Measurements from ENCODE around the gene CBLC.
"Not testable (repeated sequence)": the region's sequence is repeated elsewhere in the genome, so short reads cannot be mapped to it uniquely, and the experiment has no call there.

Gene CBLC

GRCh38 chr19:44834399-44834798 lies 56.7 kb downstream of the CBLC start:
- H3K27ac Mint-ChIP-seq, H3K4me1 Mint-ChIP-seq, H3K4me3 Mint-ChIP-seq, H3K36me3 Mint-ChIP-seq, H3K9me3 Mint-ChIP-seq, ATAC-seq: not testable (repeated sequence)
- H3K27me3 Mint-ChIP-seq = peaks cover 48% of the 10 kb centered on the region

GRCh38 chr19:44839276-44839675 lies 61.6 kb downstream of the CBLC start:
- H3K4me3 Mint-ChIP-seq = no peak overlapping the region
- ATAC-seq = no peak
- no peaks in the 10 kb centered on the region for H3K36me3 Mint-ChIP-seq
- H3K27me3 Mint-ChIP-seq = peaks cover 33% of the 10 kb centered on the region
- no peaks in the 10 kb centered on the region for H3K4me1 Mint-ChIP-seq
- no peak overlapping the region for H3K27ac Mint-ChIP-seq
- no peaks in the 10 kb centered on the region for H3K9me3 Mint-ChIP-seq

GRCh38 chr19:44840811-44841210 lies 63.1 kb downstream of the CBLC start:
- Mint-ChIP-seq H3K36me3 (no peaks in the 10 kb centered on the region), H3K4me1 (peaks cover 13% of the 10 kb centered on the region), H3K27me3 (peaks cover 36% of the 10 kb centered on the region), H3K27ac (no peak overlapping the region), H3K4me3 (no peak overlapping the region), H3K9me3 (peaks cover 7% of the 10 kb centered on the region)
- ATAC-seq = no peak

- peaks cover 7% of the 10 kb centered on the region for H3K9me3 Mint-ChIP-seq
- peaks cover 14% of the 10 kb centered on the region for H3K4me1 Mint-ChIP-seq
- no peak overlapping the region for H3K27ac Mint-ChIP-seq
- no peak overlapping the region for H3K4me3 Mint-ChIP-seq
- no peaks in the 10 kb centered on the region for H3K36me3 Mint-ChIP-seq
- H3K27me3 Mint-ChIP-seq = peaks cover 35% of the 10 kb centered on the region
- no peak for ATAC-seq
These were observed 63.5 kb downstream of the CBLC start for GRCh38 chr19:44841231-44841630.

- Mint-ChIP-seq H3K36me3 (no peaks in the 10 kb centered on the region), H3K9me3 (peaks cover 7% of the 10 kb centered on the region), H3K4me1 (peaks cover 35% of the 10 kb centered on the region), H3K27ac (peak overlapping the region; percentile 1), H3K4me3 (peak overlapping the region; percentile 75), H3K27me3 (peaks cover 54% of the 10 kb centered on the region)
- no peak for ATAC-seq
These were observed 67.6 kb downstream of the CBLC start for GRCh38 chr19:44845286-44845611.

- Mint-ChIP-seq H3K27ac (peak within 1 kb of the TSS; percentile 1), H3K4me1 (peaks cover 35% of the 10 kb centered on the region), H3K36me3 (no peaks in the 10 kb centered on the region), H3K27me3 (peaks cover 60% of the 10 kb centered on the region), H3K4me3 (peak within 1 kb of the TSS; percentile 75), H3K9me3 (peaks cover 7% of the 10 kb centered on the region)
- peak; percentile 66 for ATAC-seq
These were observed 68.1 kb downstream of the CBLC start, which contains the start of gene NECTIN2 for GRCh38 chr19:44845612-44846454. Gene NECTIN2 (plus strand): TSS chr19:44846297. CDS start chr19:44846526, 229 bp downstream.

- no peak for ATAC-seq
- Mint-ChIP-seq H3K36me3 (no peaks in the 10 kb centered on the region), H3K4me3 (peak overlapping the region; percentile 48), H3K27me3 (peaks cover 68% of the 10 kb centered on the region), H3K9me3 (peaks cover 7% of the 10 kb centered on the region), H3K27ac (no peak overlapping the region), H3K4me1 (peaks cover 35% of the 10 kb centered on the region)
These were observed 68.9 kb downstream of the CBLC start for GRCh38 chr19:44846455-44847143.

- peaks cover 7% of the 10 kb centered on the region for H3K9me3 Mint-ChIP-seq
- H3K4me3 Mint-ChIP-seq = peak overlapping the region; percentile 48
- H3K36me3 Mint-ChIP-seq = no peaks in the 10 kb centered on the region
- no peak overlapping the region for H3K27ac Mint-ChIP-seq
- peaks cover 35% of the 10 kb centered on the region for H3K4me1 Mint-ChIP-seq
- no peak for ATAC-seq
- peaks cover 76% of the 10 kb centered on the region for H3K27me3 Mint-ChIP-seq
These were observed 69.7 kb downstream of the CBLC start for GRCh38 chr19:44847144-44848035.

- H3K4me3 Mint-ChIP-seq = no peak overlapping the region
- no peak for ATAC-seq
- H3K27me3 Mint-ChIP-seq = peaks cover 81% of the 10 kb centered on the region
- peaks cover 7% of the 10 kb centered on the region for H3K9me3 Mint-ChIP-seq
- no peak overlapping the region for H3K27ac Mint-ChIP-seq
- no peaks in the 10 kb centered on the region for H3K36me3 Mint-ChIP-seq
- peaks cover 35% of the 10 kb centered on the region for H3K4me1 Mint-ChIP-seq
These were observed 70.5 kb downstream of the CBLC start for GRCh38 chr19:44848036-44848811.

- Mint-ChIP-seq H3K27ac (no peak overlapping the region), H3K27me3 (peaks cover 81% of the 10 kb centered on the region), H3K36me3 (no peaks in the 10 kb centered on the region), H3K4me3 (no peak overlapping the region), H3K9me3 (peaks cover 7% of the 10 kb centered on the region), H3K4me1 (peaks cover 35% of the 10 kb centered on the region)
- ATAC-seq = no peak
These were observed 71.2 kb downstream of the CBLC start for GRCh38 chr19:44848812-44849447.
